HEK293T (cell line): ENCODE measurements around the gene HNMT.

Source experiments
- ARNT ChIP-seq: fragments of 450-650 bp; IDR thresholded peaks from 2 replicates; pipeline ENCODE4 v1.6.1; 2017; ENCODE audit warnings: mild to moderate bottlenecking
- BHLHE40 ChIP-seq: fragments of 450-650 bp; IDR thresholded peaks from 2 replicates; pipeline ENCODE4 v1.6.1; 2016; ENCODE audit warnings: mild to moderate bottlenecking, moderate library complexity, borderline replicate concordance
- ELF4 ChIP-seq: fragments of 450-650 bp; IDR thresholded peaks from 2 replicates; pipeline ENCODE4 v1.6.1; 2017; ENCODE audit warnings: antibody characterized with exemption
- FOXA1 ChIP-seq: fragments of 450-650 bp; IDR thresholded peaks from 2 replicates; pipeline ENCODE4 v1.6.1; 2016; ENCODE audit warnings: mild to moderate bottlenecking
- FOXM1 ChIP-seq: fragments of 450-650 bp; IDR thresholded peaks from 2 replicates; pipeline ENCODE4 v1.6.1; 2017; ENCODE audit warnings: mild to moderate bottlenecking, borderline replicate concordance
- HDGF ChIP-seq: fragments of 450-650 bp; IDR thresholded peaks from 2 replicates; pipeline ENCODE4 v1.6.1; 2017; ENCODE audit warnings: antibody characterized with exemption, borderline replicate concordance
- LEF1 ChIP-seq: fragments of 450-650 bp; IDR thresholded peaks from 2 replicates; pipeline ENCODE4 v1.6.1; 2017; ENCODE audit warnings: mild to moderate bottlenecking, borderline replicate concordance
- NFRKB ChIP-seq: fragments of 450-650 bp; IDR thresholded peaks from 2 replicates; pipeline ENCODE4 v1.6.1; 2016; ENCODE audit warnings: mild to moderate bottlenecking, moderate library complexity
- TARDBP ChIP-seq: fragments of 450-650 bp; IDR thresholded peaks from 2 replicates; pipeline ENCODE4 v1.6.1; 2016
- ZNF384 ChIP-seq: fragments of 450-650 bp; IDR thresholded peaks from 2 replicates; pipeline ENCODE4 v1.6.1; 2016
- TF ChIP-seq, protein P1 (sequence below): fragments of 450-650 bp; IDR thresholded peaks from 2 replicates; pipeline ENCODE4 v1.6.1; 2016

DNA sequence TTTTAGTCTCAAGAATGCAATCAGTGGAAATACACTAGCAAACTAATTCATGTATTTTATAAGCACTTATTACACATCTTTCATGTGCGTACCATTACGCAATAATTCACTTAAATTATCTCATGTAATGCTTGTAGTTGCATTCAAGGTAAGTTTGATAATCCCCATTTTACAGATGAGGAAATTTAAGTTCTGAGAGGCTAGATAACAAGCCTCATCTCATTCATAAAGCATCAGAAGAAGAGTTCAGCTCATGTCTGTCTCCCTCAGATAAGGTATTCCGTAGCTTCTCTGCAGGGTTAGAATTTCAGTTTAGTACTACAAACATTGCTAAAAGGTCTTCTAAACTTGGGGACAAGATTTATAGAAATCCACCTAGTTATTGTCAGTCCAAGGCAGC lies 47.8 kb downstream of the HNMT start:
- TF ChIP-seq ELF4, result no peak
- TF ChIP-seq, protein P1, sequence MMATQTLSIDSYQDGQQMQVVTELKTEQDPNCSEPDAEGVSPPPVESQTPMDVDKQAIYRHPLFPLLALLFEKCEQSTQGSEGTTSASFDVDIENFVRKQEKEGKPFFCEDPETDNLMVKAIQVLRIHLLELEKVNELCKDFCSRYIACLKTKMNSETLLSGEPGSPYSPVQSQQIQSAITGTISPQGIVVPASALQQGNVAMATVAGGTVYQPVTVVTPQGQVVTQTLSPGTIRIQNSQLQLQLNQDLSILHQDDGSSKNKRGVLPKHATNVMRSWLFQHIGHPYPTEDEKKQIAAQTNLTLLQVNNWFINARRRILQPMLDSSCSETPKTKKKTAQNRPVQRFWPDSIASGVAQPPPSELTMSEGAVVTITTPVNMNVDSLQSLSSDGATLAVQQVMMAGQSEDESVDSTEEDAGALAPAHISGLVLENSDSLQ, result no peak
- TF ChIP-seq FOXM1, result no peak
- TF ChIP-seq NFRKB, result no peak
- TF ChIP-seq LEF1, result no peak
- no peak for TF ChIP-seq FOXA1
- no peak for TF ChIP-seq ARNT
- no peak for TF ChIP-seq HDGF
- no peak for TF ChIP-seq TARDBP
- no peak for TF ChIP-seq BHLHE40
- no peak for TF ChIP-seq ZNF384
